HL-60 (cell line): ENCODE results near the gene STT3B.
A peak's percentile ranks its signal among the peaks of the same experiment; 100 is the strongest.

Experiments used
- DNase-seq, 2 experiments: peaks; one replicate each; pipeline ENCODE4 v3.0.0-alpha.2; 2010 to 2020; ENCODE audit warnings: low read depth in 1 of 2, low spot score in 1 of 2
- H3K27ac ChIP-seq: fragments of 250-450 bp; sonication (Bioruptor Pico); replicated peaks from 2 replicates; pipeline ENCODE4 v1.5.1; 2020; ENCODE audit warnings: mild to moderate bottlenecking, moderate library complexity
- H3K27me3 ChIP-seq: fragments of 250-450 bp; sonication (Bioruptor Pico); 2 replicates; pipeline ENCODE4 v1.5.1; 2021; ENCODE audit warnings: mild to moderate bottlenecking, moderate library complexity; ENCODE audit not compliant: insufficient read depth, poor library complexity, severe bottlenecking
- H3K4me3 ChIP-seq: replicated peaks from 2 replicates; pipeline ENCODE4 v1.5.1; 2011; ENCODE audit warnings: mild to moderate bottlenecking, control low read depth, low read length; ENCODE audit not compliant: insufficient read depth
- GABPA ChIP-seq: IDR thresholded peaks from 2 replicates; pipeline ENCODE4 v1.6.1; 2012; ENCODE audit warnings: low read depth
- POLR2AphosphoS5 ChIP-seq: IDR thresholded peaks from 2 replicates; pipeline ENCODE4 v1.6.1; 2012; ENCODE audit warnings: low read depth
- SPI1 ChIP-seq: IDR thresholded peaks from 2 replicates; pipeline ENCODE4 v1.6.1; 2012; ENCODE audit warnings: low read depth, mild to moderate bottlenecking, borderline replicate concordance
- long read RNA-seq: library from polyadenylated mRNA; unstranded; transcript quantifications from one replicate; pipeline ENCODE4 v2.0.0, GENCODE V29; 2020
- TF ChIP-seq, protein P1 (sequence below): IDR thresholded peaks from 2 replicates; pipeline ENCODE4 v1.6.1; 2012; ENCODE audit warnings: low read depth; ENCODE audit not compliant: insufficient replicate concordance
- TF ChIP-seq, protein P2 (sequence below): IDR thresholded peaks from one replicate; pipeline ENCODE4 v1.5.1; 2011; ENCODE audit warnings: low read length, control low read depth, inconsistent platforms; ENCODE audit not compliant: insufficient read depth

Gene STT3B
- long read RNA-seq, full-length matches to known transcripts: 4 of 29 reads
- long read RNA-seq, partial matches to known transcripts: 21 of 29 reads
- long read RNA-seq, other reads (novel, unspliced or antisense): 4 of 29 reads

DNA sequence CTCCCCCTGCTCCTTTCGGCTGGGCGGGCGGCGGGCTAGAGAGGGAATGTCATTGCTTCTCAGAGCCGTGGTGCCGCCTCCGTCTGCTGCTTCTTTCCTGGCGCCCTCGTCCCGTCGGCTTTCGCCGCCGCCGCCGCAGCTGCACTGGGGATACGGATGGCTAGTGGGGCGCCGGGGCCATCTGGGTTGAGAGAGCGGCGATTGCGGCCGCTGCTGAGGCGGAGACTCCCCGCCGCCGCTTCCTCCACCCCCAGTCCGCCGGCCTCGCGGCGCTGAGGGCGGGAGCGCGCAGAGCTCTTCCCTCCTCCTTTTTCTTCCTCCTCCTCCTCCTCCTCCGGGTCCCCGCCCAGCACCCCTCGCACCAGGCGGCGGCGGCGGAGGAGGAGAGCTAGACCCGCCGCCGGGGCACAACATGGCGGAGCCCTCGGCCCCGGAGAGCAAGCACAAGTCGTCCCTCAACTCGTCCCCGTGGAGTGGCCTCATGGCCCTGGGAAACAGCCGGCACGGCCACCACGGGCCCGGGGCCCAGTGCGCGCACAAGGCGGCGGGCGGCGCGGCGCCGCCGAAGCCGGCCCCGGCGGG, at the start of gene STT3B:
STT3B (plus strand) TSS at position 339 of the 582 bp plus-strand sequence; CDS start at position 413, 74 bp downstream.
- peak in 1 of 2 experiments; percentile 87 for DNase-seq
- Histone ChIP-seq H3K27ac (peak within 1 kb of the TSS; percentile 100), H3K27me3 (no peaks in the 10 kb centered on the region), H3K4me3 (peak within 1 kb of the TSS; percentile 87)
- TF ChIP-seq, protein P1, sequence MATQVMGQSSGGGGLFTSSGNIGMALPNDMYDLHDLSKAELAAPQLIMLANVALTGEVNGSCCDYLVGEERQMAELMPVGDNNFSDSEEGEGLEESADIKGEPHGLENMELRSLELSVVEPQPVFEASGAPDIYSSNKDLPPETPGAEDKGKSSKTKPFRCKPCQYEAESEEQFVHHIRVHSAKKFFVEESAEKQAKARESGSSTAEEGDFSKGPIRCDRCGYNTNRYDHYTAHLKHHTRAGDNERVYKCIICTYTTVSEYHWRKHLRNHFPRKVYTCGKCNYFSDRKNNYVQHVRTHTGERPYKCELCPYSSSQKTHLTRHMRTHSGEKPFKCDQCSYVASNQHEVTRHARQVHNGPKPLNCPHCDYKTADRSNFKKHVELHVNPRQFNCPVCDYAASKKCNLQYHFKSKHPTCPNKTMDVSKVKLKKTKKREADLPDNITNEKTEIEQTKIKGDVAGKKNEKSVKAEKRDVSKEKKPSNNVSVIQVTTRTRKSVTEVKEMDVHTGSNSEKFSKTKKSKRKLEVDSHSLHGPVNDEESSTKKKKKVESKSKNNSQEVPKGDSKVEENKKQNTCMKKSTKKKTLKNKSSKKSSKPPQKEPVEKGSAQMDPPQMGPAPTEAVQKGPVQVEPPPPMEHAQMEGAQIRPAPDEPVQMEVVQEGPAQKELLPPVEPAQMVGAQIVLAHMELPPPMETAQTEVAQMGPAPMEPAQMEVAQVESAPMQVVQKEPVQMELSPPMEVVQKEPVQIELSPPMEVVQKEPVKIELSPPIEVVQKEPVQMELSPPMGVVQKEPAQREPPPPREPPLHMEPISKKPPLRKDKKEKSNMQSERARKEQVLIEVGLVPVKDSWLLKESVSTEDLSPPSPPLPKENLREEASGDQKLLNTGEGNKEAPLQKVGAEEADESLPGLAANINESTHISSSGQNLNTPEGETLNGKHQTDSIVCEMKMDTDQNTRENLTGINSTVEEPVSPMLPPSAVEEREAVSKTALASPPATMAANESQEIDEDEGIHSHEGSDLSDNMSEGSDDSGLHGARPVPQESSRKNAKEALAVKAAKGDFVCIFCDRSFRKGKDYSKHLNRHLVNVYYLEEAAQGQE: peak; percentile 37
- TF ChIP-seq POLR2AphosphoS5 (peak; percentile 87), GABPA (no peak), SPI1 (no peak)
- TF ChIP-seq, protein P2, sequence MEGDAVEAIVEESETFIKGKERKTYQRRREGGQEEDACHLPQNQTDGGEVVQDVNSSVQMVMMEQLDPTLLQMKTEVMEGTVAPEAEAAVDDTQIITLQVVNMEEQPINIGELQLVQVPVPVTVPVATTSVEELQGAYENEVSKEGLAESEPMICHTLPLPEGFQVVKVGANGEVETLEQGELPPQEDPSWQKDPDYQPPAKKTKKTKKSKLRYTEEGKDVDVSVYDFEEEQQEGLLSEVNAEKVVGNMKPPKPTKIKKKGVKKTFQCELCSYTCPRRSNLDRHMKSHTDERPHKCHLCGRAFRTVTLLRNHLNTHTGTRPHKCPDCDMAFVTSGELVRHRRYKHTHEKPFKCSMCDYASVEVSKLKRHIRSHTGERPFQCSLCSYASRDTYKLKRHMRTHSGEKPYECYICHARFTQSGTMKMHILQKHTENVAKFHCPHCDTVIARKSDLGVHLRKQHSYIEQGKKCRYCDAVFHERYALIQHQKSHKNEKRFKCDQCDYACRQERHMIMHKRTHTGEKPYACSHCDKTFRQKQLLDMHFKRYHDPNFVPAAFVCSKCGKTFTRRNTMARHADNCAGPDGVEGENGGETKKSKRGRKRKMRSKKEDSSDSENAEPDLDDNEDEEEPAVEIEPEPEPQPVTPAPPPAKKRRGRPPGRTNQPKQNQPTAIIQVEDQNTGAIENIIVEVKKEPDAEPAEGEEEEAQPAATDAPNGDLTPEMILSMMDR: no peak

GRCh38 chr3:31483776-31484175, 48.9 kb upstream of the STT3B start:
- TF ChIP-seq POLR2AphosphoS5: no peak
- TF ChIP-seq, protein P2: no peak
- Histone ChIP-seq H3K4me3 (no peak overlapping the region), H3K27ac (no peak overlapping the region), H3K27me3 (no peaks in the 10 kb centered on the region)
- DNase-seq: no peak

GRCh38 chr3:31485196-31485595, 47.5 kb upstream of the STT3B start:
- Histone ChIP-seq H3K4me3 (no peak overlapping the region), H3K27ac (no peak overlapping the region), H3K27me3 (no peaks in the 10 kb centered on the region)
- peak; percentile 10 to 74 for DNase-seq
- TF ChIP-seq SPI1 (peak; percentile 91), GABPA (no peak)
- TF ChIP-seq, protein P2: no peak

DNA sequence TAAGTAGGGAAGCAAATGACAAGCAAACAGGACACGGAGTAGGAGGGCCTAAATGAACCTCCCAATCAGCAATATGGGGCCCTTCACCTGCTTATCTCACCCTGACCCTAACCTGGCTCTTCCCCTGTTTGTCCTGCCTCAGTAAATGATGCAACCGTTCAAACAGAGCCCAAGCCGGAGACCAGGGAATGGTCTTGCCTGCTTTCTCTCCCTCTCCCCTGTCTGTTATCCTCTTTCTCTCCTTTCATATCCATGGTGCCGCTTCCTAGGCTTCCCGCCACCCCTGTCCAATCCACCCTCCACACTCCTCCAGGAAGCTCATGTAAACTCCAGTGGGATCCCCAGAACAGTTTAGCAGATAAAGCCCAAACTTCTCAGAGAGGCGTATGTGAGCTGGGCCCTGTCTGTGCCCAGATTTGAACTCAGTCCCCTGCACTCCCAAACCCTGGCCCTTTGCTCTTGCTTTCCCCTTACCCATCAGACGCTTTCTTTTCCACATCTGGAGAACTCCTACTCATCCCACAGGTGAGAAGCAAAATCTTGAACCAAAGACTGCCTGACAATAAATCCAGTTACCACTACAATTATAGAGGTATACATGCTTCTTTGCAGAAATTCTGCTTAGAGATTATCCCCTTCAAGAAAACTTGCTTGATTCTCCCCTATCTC, 45.7 kb upstream of the STT3B start:
- TF ChIP-seq, protein P1: no peak
- TF ChIP-seq, protein P2: no peak
- TF ChIP-seq SPI1: no peak
- no peak for TF ChIP-seq POLR2AphosphoS5
- TF ChIP-seq GABPA: no peak
- H3K27me3 ChIP-seq: no peaks in the 10 kb centered on the region
- DNase-seq: no peak

More for the DNA sequence above, 45.7 kb upstream of the STT3B start:
- H3K4me3 ChIP-seq: no peak overlapping the region
- no peak overlapping the region for H3K27ac ChIP-seq
